GM19372 (cell line): ENCODE data around the gene MEX3D.
"Not testable (repeated sequence)": the region's sequence is repeated elsewhere in the genome, so short reads cannot be mapped to it uniquely, and the experiment has no call there.

ENCODE experiments used
- ATAC-seq: cut with Tn5 transposase; IDR thresholded peaks from one replicate; pipeline ENCODE4 v1.9.1; 2021; ENCODE audit warnings: mild to moderate bottlenecking, low read depth, moderate library complexity; ENCODE audit not compliant: unreplicated experiment

MEX3D gene

GRCh38 chr19:1551068-1552040 is 16.8 kb downstream of the MEX3D start:
- no peak for ATAC-seq

GRCh38 chr19:1549332-1549945 is 18.7 kb downstream of the MEX3D start:
- ATAC-seq, result no peak

GRCh38 chr19:1540365-1540925 is 27.7 kb downstream of the MEX3D start:
- no peak for ATAC-seq

- not testable (repeated sequence) for ATAC-seq
These were observed 28.4 kb downstream of the MEX3D start for GRCh38 chr19:1539749-1540148.

- no peak for ATAC-seq
These were observed 29.1 kb downstream of the MEX3D start for GRCh38 chr19:1538978-1539377.

GRCh38 chr19:1535699-1536098 is 32.4 kb downstream of the MEX3D start:
- not testable (repeated sequence) for ATAC-seq

GRCh38 chr19:1534972-1535371 is 33.2 kb downstream of the MEX3D start:
- ATAC-seq, result no peak

GRCh38 chr19:1533510-1534150 is 34.5 kb downstream of the MEX3D start:
- ATAC-seq, result no peak

- no peak for ATAC-seq
These were observed 36.1 kb downstream of the MEX3D start for GRCh38 chr19:1532003-1532402.

- no peak for ATAC-seq
These were observed 36.5 kb downstream of the MEX3D start for GRCh38 chr19:1531587-1531986.

GRCh38 chr19:1530856-1531255 is 37.3 kb downstream of the MEX3D start:
- not testable (repeated sequence) for ATAC-seq

- no peak for ATAC-seq
These were observed 38.7 kb downstream of the MEX3D start for GRCh38 chr19:1529430-1529816.

GRCh38 chr19:1528596-1529429 is 39.3 kb downstream of the MEX3D start:
- ATAC-seq, result no peak

GRCh38 chr19:1527650-1528309 is 40.3 kb downstream of the MEX3D start:
- ATAC-seq, result no peak

GRCh38 chr19:1526979-1527649 is 41.0 kb downstream of the MEX3D start:
- ATAC-seq, result no peak

GRCh38 chr19:1526066-1526778 is 41.9 kb downstream of the MEX3D start:
- ATAC-seq, result no peak

- no peak for ATAC-seq
These were observed 42.8 kb downstream of the MEX3D start for GRCh38 chr19:1525343-1525742.

- no peak for ATAC-seq
These were observed 43.2 kb downstream of the MEX3D start for GRCh38 chr19:1524972-1525325.
